Measurements from ENCODE around the gene SLC7A6.

Gene SLC7A6

GRCh38 chr16:68235108-68235886 lies 29.0 kb upstream of the SLC7A6 start:
- DNase-seq (ENCODE audit: low read depth in 3 of 3) = no peak

- no peak for DNase-seq (ENCODE audit: low read depth in 3 of 3)
Observed at GRCh38 chr16:68235887-68236136, 28.5 kb upstream of the SLC7A6 start, which contains the start of gene ESRP2. ESRP2 (minus strand) TSS chr16:68236127; CDS start chr16:68236045, 82 bp downstream.

GRCh38 chr16:68236137-68236825 lies 28.0 kb upstream of the SLC7A6 start:
- DNase-seq (ENCODE audit: low read depth in 3 of 3) = peak in 1 of 3 experiments; percentile 38

GRCh38 chr16:68236826-68237242 lies 27.5 kb upstream of the SLC7A6 start:
- DNase-seq (ENCODE audit: low read depth in 3 of 3) = no peak

- DNase-seq (ENCODE audit: low read depth in 3 of 3) = peak; percentile 85 to 94 (median 86)
Observed at GRCh38 chr16:68237243-68238028, 26.9 kb upstream of the SLC7A6 start.

- DNase-seq (ENCODE audit: low read depth in 3 of 3) = peak in 1 of 3 experiments; percentile 32
Observed at GRCh38 chr16:68238029-68238345, 26.3 kb upstream of the SLC7A6 start.

GRCh38 chr16:68242085-68242484 lies 22.2 kb upstream of the SLC7A6 start:
- DNase-seq (ENCODE audit: low read depth in 3 of 3) = no peak

GRCh38 chr16:68242926-68243858 lies 21.1 kb upstream of the SLC7A6 start:
- DNase-seq (ENCODE audit: low read depth in 3 of 3) = no peak

- no peak for DNase-seq (ENCODE audit: low read depth in 3 of 3)
Observed at GRCh38 chr16:68244481-68244902, 19.8 kb upstream of the SLC7A6 start.

- peak; percentile 94 to 96 (median 94) for DNase-seq (ENCODE audit: low read depth in 3 of 3)
Observed at GRCh38 chr16:68244903-68245853, 19.1 kb upstream of the SLC7A6 start, which contains the start of gene PLA2G15. PLA2G15 (plus strand) TSS chr16:68245373; CDS start chr16:68245427, 54 bp downstream.

GRCh38 chr16:68246121-68246520 lies 18.2 kb upstream of the SLC7A6 start:
- DNase-seq (ENCODE audit: low read depth in 3 of 3) = no peak

GRCh38 chr16:68246666-68247065 lies 17.7 kb upstream of the SLC7A6 start:
- DNase-seq (ENCODE audit: low read depth in 3 of 3) = no peak

- DNase-seq (ENCODE audit: low read depth in 3 of 3) = no peak
Observed at GRCh38 chr16:68247400-68247799, 16.9 kb upstream of the SLC7A6 start.

GRCh38 chr16:68247932-68248331 lies 16.4 kb upstream of the SLC7A6 start:
- DNase-seq (ENCODE audit: low read depth in 3 of 3) = no peak

- DNase-seq (ENCODE audit: low read depth in 3 of 3) = no peak
Observed at GRCh38 chr16:68249371-68249770, 15.0 kb upstream of the SLC7A6 start.

GRCh38 chr16:68250951-68251350 lies 13.4 kb upstream of the SLC7A6 start:
- DNase-seq (ENCODE audit: low read depth in 3 of 3) = no peak

- DNase-seq (ENCODE audit: low read depth in 3 of 3) = no peak
Observed at GRCh38 chr16:68251832-68252231, 12.5 kb upstream of the SLC7A6 start.

GRCh38 chr16:68252383-68252782 lies 11.9 kb upstream of the SLC7A6 start:
- DNase-seq (ENCODE audit: low read depth in 3 of 3) = no peak

GRCh38 chr16:68253721-68254120 lies 10.6 kb upstream of the SLC7A6 start:
- no peak for DNase-seq (ENCODE audit: low read depth in 3 of 3)

GRCh38 chr16:68255712-68256111 lies 8.6 kb upstream of the SLC7A6 start:
- no peak for DNase-seq (ENCODE audit: low read depth in 3 of 3)
